NOMO-1 (cell line): ENCODE measurements around the gene MYL3.
"Not testable (repeated sequence)": the region's sequence is repeated elsewhere in the genome, so short reads cannot be mapped to it uniquely, and the experiment has no call there.

Experiments used
- DNase-seq, 2 experiments: peaks; one replicate each; lab custom pipeline; 2025; ENCODE audit not compliant: unreplicated experiment in 2 of 2; lab: John Stamatoyannopoulos, UW

MYL3 gene

DNA sequence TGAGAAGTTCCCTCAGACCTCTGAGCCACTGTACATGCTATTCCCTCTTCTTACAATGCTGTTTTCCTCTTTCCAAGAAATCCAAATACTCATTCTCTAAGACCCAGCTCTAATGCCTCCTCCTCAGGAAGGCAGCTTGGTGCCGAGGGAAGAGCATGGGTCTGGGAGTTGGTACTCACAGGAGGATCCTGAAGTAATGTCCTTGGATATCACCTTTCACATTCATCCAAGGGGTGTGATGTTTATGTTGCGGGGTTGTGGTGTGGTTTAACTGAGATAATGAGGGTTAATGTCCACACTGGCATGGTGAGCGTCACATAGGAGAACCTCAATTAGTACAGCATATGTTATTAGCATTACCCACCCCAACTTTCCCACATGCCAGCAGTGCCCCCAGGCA, 31.9 kb downstream of the MYL3 start:
- no peak for DNase-seq

DNA sequence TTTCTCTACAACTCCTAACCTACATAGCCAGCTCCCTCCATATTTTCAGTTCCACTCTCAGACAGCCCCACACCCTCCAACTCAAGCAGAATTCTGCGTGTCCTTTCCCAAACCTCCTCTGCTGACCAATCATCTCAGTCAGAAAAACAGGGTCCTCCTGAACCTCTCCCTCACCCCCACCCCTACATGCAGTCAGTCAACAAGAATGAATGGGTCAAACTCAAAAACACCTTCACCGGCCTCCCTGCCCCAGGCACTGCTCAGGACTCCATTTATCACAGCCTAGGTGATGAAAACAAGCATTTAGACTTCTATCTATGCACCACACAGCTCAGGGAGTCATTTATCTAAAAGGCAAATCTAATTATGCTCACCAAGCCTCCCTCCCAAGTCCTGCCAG, 32.4 kb downstream of the MYL3 start:
- DNase-seq = no peak

DNA sequence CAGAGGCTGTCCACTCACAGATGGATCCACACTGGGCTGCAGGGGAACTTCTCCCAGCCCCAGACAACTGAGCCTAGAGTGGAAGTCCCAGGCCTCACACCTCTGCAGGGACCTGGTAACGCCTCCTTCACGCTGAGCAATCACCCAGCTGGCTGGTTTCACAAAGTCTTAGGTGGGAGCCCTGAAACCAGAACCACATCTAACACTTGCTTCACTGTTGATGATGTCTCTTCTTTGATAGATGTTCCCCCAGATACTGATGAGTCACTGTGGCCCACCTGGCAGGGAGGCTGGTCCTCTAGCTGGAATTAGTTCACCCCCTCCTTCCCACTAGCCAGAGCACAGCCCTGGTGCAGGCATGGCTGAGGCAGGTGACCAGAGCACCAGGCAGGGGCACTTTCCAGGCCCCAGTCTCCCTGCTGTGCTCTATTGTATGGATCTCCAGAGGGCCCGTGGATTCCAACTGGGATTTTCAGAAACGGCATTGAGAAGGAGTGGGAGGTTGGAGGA, 33.5 kb downstream of the MYL3 start:
- DNase-seq = no peak

DNA sequence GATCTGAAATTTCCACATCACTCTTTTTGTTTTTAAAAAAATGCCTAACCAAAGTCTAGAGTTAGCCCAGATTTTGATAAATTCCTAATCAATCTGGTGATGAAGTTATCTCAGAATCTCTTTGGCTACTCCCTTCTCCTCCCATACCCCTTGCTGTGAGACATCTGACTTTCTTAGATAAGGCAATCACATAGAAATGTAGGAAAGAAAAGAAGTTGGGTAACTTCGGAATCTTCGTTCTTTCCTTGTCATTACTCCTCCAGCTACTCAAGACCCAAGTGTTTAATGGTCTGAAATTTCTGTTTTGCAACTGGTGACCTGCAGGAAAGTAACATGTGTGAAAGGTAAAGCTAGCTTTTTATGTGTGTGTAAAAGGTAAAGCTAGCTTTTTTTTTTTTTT, 37.8 kb downstream of the MYL3 start:
- no peak for DNase-seq

DNA sequence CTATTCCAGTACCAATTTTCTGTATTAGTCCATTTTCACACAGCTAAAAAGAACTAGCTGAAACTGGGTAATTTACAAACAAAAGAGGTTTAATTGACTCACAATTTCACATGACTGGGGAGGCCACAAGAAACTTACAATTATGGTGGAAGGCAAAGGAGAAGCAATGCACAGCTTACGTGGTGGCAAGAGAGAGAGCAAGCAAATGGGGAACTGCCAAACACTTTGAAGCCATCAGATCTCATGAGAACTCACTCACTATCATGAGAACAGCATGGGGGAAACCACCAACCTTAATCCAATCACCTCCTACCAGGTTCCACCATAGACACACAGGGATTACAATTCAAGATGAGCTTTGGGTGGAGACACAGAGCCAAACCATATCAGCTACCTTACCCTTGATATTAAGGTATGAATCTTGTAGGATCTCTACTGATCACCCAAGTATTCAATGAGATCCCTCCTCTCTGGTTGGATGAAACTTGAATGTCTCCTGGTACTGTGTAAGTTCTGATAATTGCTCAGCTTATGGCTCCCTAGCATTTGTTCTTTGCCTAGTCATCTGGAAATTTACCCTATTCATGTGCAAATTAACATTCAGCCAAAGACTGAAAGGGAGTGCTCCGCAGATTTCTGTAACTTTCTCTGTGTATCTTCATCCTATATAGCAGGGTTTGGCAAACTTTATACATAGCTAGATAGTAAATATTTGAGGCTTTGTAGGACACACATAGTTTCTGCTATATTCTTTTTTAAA, 38.9 kb downstream of the MYL3 start:
- DNase-seq = no peak

DNA sequence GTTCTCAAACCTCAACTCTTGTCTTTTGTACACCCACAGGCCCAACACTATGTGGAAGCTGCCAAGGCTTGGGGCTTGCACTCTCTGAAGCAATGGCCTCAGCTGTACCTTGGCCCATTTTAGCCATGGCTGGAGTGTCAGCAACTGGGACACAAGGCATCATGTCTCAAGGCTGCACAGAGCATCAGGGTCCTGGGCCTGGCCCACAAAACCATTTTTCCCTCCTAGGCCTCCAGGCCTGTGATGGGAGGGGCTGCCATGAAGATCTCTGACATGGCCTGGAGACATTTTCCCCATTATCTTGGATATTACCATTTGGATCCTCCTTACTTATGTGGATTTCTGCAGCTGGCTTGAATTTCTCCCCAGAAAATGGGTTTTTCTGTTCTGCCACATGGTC, 39.9 kb downstream of the MYL3 start:
- not testable (repeated sequence) for DNase-seq

DNA sequence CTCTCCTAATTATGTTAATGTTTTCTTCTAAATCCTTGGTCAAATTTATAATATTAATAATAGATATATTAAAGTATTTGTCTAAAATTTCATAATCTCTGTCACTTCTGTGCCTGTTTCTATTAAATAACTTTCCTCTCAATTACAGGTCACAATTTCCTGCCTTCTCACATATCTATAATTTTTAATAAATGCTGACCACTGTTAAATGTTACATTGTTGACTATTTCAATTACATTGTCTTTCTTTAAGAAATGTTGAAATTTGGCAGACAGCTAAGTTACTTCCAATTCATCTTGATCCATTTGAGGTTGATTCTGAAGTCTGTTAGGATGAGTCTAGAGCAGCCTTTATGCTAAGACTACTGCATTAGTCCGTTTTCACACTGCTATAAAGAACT, 41.7 kb downstream of the MYL3 start:
- DNase-seq = no peak

DNA sequence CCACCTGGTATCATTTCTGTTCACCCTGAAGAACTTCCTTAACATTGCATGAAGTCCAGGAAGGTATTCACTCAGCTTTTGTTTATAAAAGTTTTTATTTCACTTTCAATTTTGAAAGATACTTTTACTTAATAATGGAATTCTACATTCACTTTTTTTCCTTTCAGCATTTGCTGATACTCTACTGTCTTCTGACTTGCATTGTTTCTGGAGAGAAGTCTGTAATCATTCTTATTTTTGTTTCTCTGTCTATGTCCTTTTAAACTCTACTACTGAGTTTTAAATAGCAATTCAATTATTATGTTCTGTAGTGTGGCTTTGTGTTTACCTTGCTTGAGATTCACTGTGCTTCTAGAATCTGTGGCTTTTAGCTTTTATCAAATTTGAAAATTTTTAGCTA, 42.4 kb downstream of the MYL3 start:
- DNase-seq = no peak

DNA sequence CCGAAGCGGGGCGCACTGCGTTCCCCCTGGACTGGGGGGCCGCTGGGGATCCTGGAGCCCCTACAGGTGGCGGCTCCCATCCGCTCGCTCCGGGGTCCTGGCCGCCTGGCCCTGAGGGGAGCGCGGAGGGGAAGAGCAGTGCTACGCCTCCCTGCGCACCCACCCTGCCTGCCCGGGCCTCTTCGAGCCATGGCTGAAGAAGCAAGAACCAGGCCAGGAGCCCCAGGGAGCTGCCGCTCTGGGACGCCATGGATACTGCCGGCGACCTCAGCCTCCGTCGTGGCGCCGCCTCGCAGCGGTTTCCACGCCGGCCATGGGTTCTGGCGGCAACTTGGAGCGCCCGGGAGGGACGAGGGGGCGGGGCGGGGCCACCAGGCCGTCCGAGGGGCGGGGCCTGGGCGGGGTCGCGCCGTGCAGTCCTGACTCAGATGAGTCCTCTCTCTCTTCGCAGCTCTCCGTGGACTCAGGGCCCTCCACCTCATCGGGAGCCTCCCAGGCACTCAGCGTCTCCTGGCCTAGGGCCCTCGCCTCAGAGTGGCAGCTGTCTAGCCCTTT, 50.9 kb downstream of the MYL3 start:
- DNase-seq = peak; percentile 3 to 27

DNA sequence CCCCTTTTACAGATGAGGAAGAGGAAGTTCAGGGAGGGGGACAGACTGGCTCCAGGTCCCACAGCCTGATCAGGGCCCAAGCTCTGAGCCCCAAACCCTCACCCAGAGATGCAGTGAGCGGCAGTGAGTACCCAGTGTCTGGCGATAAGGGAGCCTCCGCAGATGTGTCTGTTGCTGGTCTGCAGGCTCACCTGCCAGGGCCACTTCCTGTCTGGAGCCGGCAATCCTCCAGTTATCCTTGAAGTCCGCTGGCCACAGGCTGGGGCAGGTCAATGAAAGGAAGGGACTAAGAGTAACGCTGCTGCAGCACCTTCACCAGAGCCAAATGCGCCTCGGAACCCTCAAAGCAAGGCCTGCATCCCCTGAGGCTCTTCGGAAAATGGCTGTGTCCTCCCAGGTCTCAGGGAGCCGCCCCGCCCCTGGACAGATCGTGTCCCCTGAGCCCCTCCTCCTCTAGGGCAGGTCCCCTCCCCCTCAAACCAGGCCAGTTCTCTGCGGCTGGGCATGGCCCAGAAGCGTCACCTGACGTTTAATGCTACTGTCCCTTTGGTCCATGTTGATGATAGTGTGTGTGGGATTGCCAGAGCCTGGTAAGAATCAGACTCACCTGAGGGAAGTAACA, 51.5 kb downstream of the MYL3 start:
- no peak for DNase-seq

DNA sequence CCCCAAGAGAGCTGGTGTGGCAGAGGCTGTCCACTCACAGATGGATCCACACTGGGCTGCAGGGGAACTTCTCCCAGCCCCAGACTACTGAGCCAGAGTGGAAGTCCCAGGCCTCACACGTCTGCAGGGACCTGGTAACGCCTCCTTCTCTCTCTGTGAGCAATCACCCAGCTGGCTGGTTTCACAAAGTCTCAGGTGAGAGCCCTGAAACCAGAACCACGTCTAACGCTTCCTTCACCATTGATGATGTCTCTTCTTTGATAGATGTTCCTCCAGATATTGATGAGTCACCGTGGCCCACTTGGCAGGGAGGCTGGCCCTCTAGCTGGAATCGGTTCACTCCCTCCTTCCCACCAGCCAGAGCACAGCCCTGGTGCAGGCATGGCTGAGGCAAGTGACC, 54.5 kb downstream of the MYL3 start:
- DNase-seq = not testable (repeated sequence)
